Hepatocyte (in vitro differentiated cells): Measurements from ENCODE around the gene PLSCR3. TPM values are rescaled to one million over a fixed set of nuclear protein-coding genes. Genes with fewer than 3 reads are reported as not detected.

ENCODE experiments used
- DNase-seq: peaks from one replicate; pipeline ENCODE4 v3.0.0-alpha.2; 2016; ENCODE audit warnings: low spot score
- H2AFZ ChIP-seq: fragments of 200-600 bp; sonication (generic); 2 replicates; pipeline ENCODE4 v1.6.0; 2016; ENCODE audit warnings: antibody characterized with exemption, mild to moderate bottlenecking
- H3K27ac ChIP-seq: fragments of 200-600 bp; sonication (generic); 2 replicates; pipeline ENCODE4 v1.5.1; 2016; ENCODE audit warnings: mild to moderate bottlenecking
- H3K27me3 ChIP-seq: fragments of 200-600 bp; sonication (generic); 2 replicates; pipeline ENCODE4 v1.6.1; 2016
- H3K36me3 ChIP-seq: fragments of 200-600 bp; sonication (generic); replicated peaks from 2 replicates; pipeline ENCODE4 v1.5.1; 2016; ENCODE audit warnings: low read depth; ENCODE audit not compliant: insufficient read depth
- H3K4me1 ChIP-seq: fragments of 200-600 bp; sonication (generic); 2 replicates; pipeline ENCODE4 v1.5.1; 2016; ENCODE audit warnings: mild to moderate bottlenecking, moderate library complexity; ENCODE audit not compliant: insufficient read depth
- H3K4me2 ChIP-seq: fragments of 200-600 bp; sonication (generic); 2 replicates; pipeline ENCODE4 v1.6.0; 2016
- H3K4me3 ChIP-seq: fragments of 200-600 bp; sonication (generic); 2 replicates; pipeline ENCODE4 v1.5.1; 2016; ENCODE audit warnings: mild to moderate bottlenecking
- H3K79me2 ChIP-seq: fragments of 200-600 bp; sonication (generic); 2 replicates; pipeline ENCODE4 v1.6.0; 2017; ENCODE audit warnings: mild to moderate bottlenecking
- H3K9me2 ChIP-seq: fragments of 200-600 bp; sonication (generic); replicated peaks from 2 replicates; pipeline ENCODE4 v1.6.0; 2017; ENCODE audit warnings: mild to moderate bottlenecking; ENCODE audit not compliant: insufficient read depth
- H3K9me3 ChIP-seq: fragments of 200-600 bp; sonication (generic); 2 replicates; pipeline ENCODE4 v1.5.1; 2016; ENCODE audit warnings: low read depth, mild to moderate bottlenecking
- H4K20me1 ChIP-seq: fragments of 200-600 bp; sonication (generic); 2 replicates; pipeline ENCODE4 v1.6.0; 2016; ENCODE audit warnings: mild to moderate bottlenecking; ENCODE audit not compliant: insufficient read depth, poor library complexity, severe bottlenecking
- CTCF ChIP-seq: fragments of 200-600 bp; sonication (generic); IDR thresholded peaks from 2 replicates; pipeline ENCODE4 v1.5.1; 2016; ENCODE audit warnings: antibody characterized with exemption, mild to moderate bottlenecking; ENCODE audit not compliant: poor library complexity
- EZH2 ChIP-seq: fragments of 200-600 bp; sonication (generic); IDR thresholded peaks from 2 replicates; pipeline ENCODE4 v1.6.1; 2016; ENCODE audit warnings: antibody characterized with exemption, mild to moderate bottlenecking, borderline replicate concordance
- EZH2phosphoT487 ChIP-seq: fragments of 200-600 bp; sonication (generic); IDR thresholded peaks from one replicate; pipeline ENCODE4 v1.6.1; 2018; ENCODE audit warnings: antibody characterized with exemption, mild to moderate bottlenecking, low read depth, moderate library complexity; ENCODE audit not compliant: unreplicated experiment, severe bottlenecking
- WGBS: methylation state at CpG from one replicate; pipeline ENCODE4 v1.1.6; 2016; ENCODE audit warnings: low lambda C conversion rate; ENCODE audit errors: missing lambda C conversion rate; 5-methylcytosine and 5-hydroxymethylcytosine counted together
- polyA plus RNA-seq: library from polyadenylated mRNA; unstranded; fragments of >200 nt; fragmentation: Nextera tagmentation; extraction: Ambion mirVana; gene quantifications from 2 replicates; pipeline ENCODE4 v1.2.1, GENCODE V29; 2016
- total RNA-seq: library from RNA; depleted of rRNA; stranded (reverse); fragments of >200 nt; gene quantifications from 2 replicates; pipeline ENCODE4 v1.2.3, GENCODE V29; 2014

The PLSCR3 gene
- total and polyA plus RNA-seq, 2 experiments from 2014 or later: 17.6 to 59.6 TPM

GRCh38 chr17:7355573-7355972, 38.8 kb downstream of the PLSCR3 start:
- 98% methylated on average over 8 of the region's 8 CpGs for WGBS
- Histone ChIP-seq H3K4me1 (peaks cover 25% of the 10 kb centered on the region), H3K27ac (no peak overlapping the region), H3K27me3 (no peaks in the 10 kb centered on the region), H3K4me3 (no peak overlapping the region), H3K79me2 (peaks cover 21% of the 10 kb centered on the region), H3K4me2 (peak overlapping the region; percentile 94), H3K9me2 (no peaks in the 10 kb centered on the region), H3K36me3 (no peaks in the 10 kb centered on the region), H3K9me3 (no peaks in the 10 kb centered on the region), H2AFZ (no peak overlapping the region), H4K20me1 (no peaks in the 10 kb centered on the region)
- no peak for DNase-seq
- TF ChIP-seq EZH2 (no peak), CTCF (no peak), EZH2phosphoT487 (no peak)

- H3K27me3 ChIP-seq: no peaks in the 10 kb centered on the region
- H2AFZ ChIP-seq: no peak within 1 kb of the TSS
- peak within 1 kb of the TSS; percentile 49 for H3K27ac ChIP-seq
- no peaks in the 10 kb centered on the region for H4K20me1 ChIP-seq
- DNase-seq: peak; percentile 54
- 67% methylated on average over 10 of the region's 10 CpGs for WGBS
- H3K9me2 ChIP-seq: no peaks in the 10 kb centered on the region
- H3K79me2 ChIP-seq: peaks cover 21% of the 10 kb centered on the region
- no peaks in the 10 kb centered on the region for H3K36me3 ChIP-seq
- H3K4me1 ChIP-seq: peaks cover 25% of the 10 kb centered on the region
- H3K4me3 ChIP-seq: no peak within 1 kb of the TSS
- H3K4me2 ChIP-seq: peak within 1 kb of the TSS; percentile 94
- TF ChIP-seq EZH2phosphoT487 (no peak), EZH2 (no peak), CTCF (no peak)
- no peaks in the 10 kb centered on the region for H3K9me3 ChIP-seq
Measured at GRCh38 chr17:7355053-7355452, 39.3 kb downstream of the PLSCR3 start, which contains the start of gene TMEM95. TMEM95 (plus strand) TSS chr17:7355156; CDS start chr17:7355205, 49 bp downstream.

- H3K27ac ChIP-seq: peak overlapping the region; percentile 49
- no peaks in the 10 kb centered on the region for H3K9me3 ChIP-seq
- peak; percentile 75 for DNase-seq
- no peak overlapping the region for H3K4me3 ChIP-seq
- H2AFZ ChIP-seq: no peak overlapping the region
- no peaks in the 10 kb centered on the region for H3K27me3 ChIP-seq
- peaks cover 32% of the 10 kb centered on the region for H3K4me1 ChIP-seq
- no peaks in the 10 kb centered on the region for H3K36me3 ChIP-seq
- H3K79me2 ChIP-seq: peaks cover 21% of the 10 kb centered on the region
- peak overlapping the region; percentile 94 for H3K4me2 ChIP-seq
- TF ChIP-seq EZH2phosphoT487 (no peak), CTCF (no peak), EZH2 (no peak)
- H3K9me2 ChIP-seq: no peaks in the 10 kb centered on the region
- WGBS: 84% methylated on average over 9 of the region's 9 CpGs
- H4K20me1 ChIP-seq: peaks cover 5% of the 10 kb centered on the region
Measured at GRCh38 chr17:7354262-7354843, 40.0 kb downstream of the PLSCR3 start.
